Ovary (tissue), 9 donors: ENCODE measurements around the gene CLSTN1. TPM values are rescaled to one million over a fixed set of nuclear protein-coding genes. Genes with fewer than 3 reads are reported as not detected.

Experiments used
- DNase-seq, 5 donors: peaks; one replicate each; pipeline ENCODE4 v3.0.0-alpha.2; 2019 to 2020
- H3K27ac ChIP-seq, 2 donors: fragments of 200-600 bp; one replicate each; pipeline versions ENCODE4 v1.5.1 to v1.8.0; 2019 to 2022
- H3K27me3 ChIP-seq: fragments of 200-600 bp; one replicate; pipeline ENCODE4 v1.8.0; 2022
- H3K36me3 ChIP-seq: fragments of 200-600 bp; sonication (generic); one replicate; pipeline ENCODE4 v1.5.1; 2019
- H3K4me1 ChIP-seq: one replicate; pipeline ENCODE4 v1.8.1; 2013; ENCODE audit warnings: mild to moderate bottlenecking, moderate library complexity; ENCODE audit not compliant: insufficient read depth
- H3K4me3 ChIP-seq: fragments of 200-600 bp; sonication (generic); one replicate; pipeline ENCODE4 v1.5.1; 2017
- H3K9me3 ChIP-seq, 2 donors: fragments of 200-600 bp in 1 of 2; sonication (generic) in 1 of 2; one replicate each; pipeline versions ENCODE4 v1.5.1 to v1.8.1; 2013 to 2019; ENCODE audit warnings: mild to moderate bottlenecking in 1 of 2, moderate library complexity in 1 of 2
- CTCF ChIP-seq, 3 donors: fragments of 450-650 bp in 2 of 3; fragments of 200-600 bp in 1 of 3; IDR thresholded peaks; one replicate each; pipeline versions ENCODE4 v1.5.1 to v1.8.0; 2016 to 2022; ENCODE audit warnings: antibody characterized with exemption in 3 of 3, mild to moderate bottlenecking in 1 of 3
- EP300 ChIP-seq: sonication (generic); formaldehyde crosslinking; IDR thresholded peaks from one replicate; pipeline ENCODE4 v1.6.1; 2017; ENCODE audit warnings: antibody characterized with exemption
- POLR2A ChIP-seq: fragments of 450-650 bp; IDR thresholded peaks from one replicate; pipeline ENCODE4 v1.6.1; 2017; ENCODE audit warnings: antibody characterized with exemption, mild to moderate bottlenecking, moderate library complexity
- WGBS, 3 donors: extraction: QIAGEN DNeasy Blood & Tissue Kit in 1 of 3; methylation state at CpG; one replicate each; pipeline versions ENCODE4 v1.1.5 to v1.1.7; 2013 to 2017; 5-methylcytosine and 5-hydroxymethylcytosine counted together
- intact Hi-C, 4 donors: fragments of 100-400 bp; cut with DNase I; formaldehyde crosslinking; loops; one replicate each; pipeline versions ENCODE4 v1.11.0 to v1.15.1; 2022 to 2023
- polyA plus RNA-seq, 2 donors: library from polyadenylated mRNA; stranded (reverse); fragments of 200-250 nt in 1 of 2; fragments of 350-450 nt in 1 of 2; fragmentation: Illumina TruSeq in 1 of 2; extraction: RNeasy Lipid Tissue Mini Kit (QIAGEN cat#74804) in 1 of 2; gene quantifications; one replicate each; pipeline ENCODE4 v1.2.3, GENCODE V29; 2013 to 2014
- total RNA-seq, 7 donors: library from RNA; depleted of rRNA in 2 of 7; stranded (reverse); fragments of >200 nt in 2 of 7; fragmentation: NEBNext Ultra II Directional in 3 of 7; extraction: Animal tissue kit (Norgen Biotek cat#: 25700) in 3 of 7; gene quantifications; one replicate each; pipeline versions ENCODE4 v1.1.0 to v1.2.4, GENCODE V29; 2016 to 2023
- donor health status: DM: no; HTN: no; CAD: no; lungs with moderate emphysema.
- donor health status: DM: no; HTN: no; CAD: no.
- donor health status: Bipolar disorder and iron deficiency.
- donor health status: DM: yes; HTN: yes; CAD: no.
- donor health status: DM: no; HTN: no; CAD: no.
- donor health status: DM: yes; HTN: yes; CAD: no.

CLSTN1 gene
- total and polyA plus RNA-seq, 9 donors = 70.5 to 145 (median 114) TPM

DNA sequence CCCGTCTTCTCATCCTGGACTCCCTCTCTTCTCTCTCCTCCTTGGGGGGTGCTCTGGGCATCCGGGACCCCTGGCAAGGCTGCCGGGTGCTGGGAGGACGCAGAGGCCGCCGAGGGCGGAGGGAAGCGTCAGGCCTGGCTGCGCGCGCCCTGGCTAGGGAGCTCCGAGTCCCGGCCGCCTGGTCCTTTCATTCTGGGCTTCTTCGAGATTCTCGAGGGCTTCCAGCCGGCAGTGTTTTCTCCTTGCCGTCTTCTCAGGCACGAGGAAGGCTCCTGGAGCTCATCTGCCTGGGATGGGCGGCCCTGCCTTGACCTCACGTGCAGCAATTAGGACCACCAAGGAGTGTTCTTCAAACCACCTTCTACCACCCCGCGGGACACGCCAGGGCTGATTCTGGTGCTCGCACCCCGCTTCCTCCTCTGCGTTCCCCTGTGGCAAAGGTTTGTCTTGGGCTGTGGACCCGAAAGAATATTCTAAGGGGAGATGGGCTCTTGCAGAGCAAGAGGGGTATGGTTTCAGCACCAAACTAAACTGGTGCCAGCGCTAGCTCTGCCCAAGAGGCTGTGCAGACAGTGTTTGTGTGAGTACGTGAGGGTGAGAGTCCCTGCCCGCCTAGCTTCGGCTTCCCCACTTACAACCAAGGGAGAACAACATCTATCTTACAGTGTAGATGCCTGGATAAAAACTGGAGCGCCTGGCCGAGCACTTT is 135.7 kb downstream of the CLSTN1 start:
- Histone ChIP-seq H3K4me1 (peaks cover 4% of the 10 kb centered on the region), H3K4me3 (peak overlapping the region; percentile 47), H3K27me3 (no peaks in the 10 kb centered on the region), H3K9me3 (no peaks in the 10 kb centered on the region), H3K27ac (no peak overlapping the region), H3K36me3 (no peaks in the 10 kb centered on the region)
- DNase-seq = peak; percentile 19 to 56 (median 39)
- 3 to 5% (median 3%) methylated on average over 30 to 34 of the region's 34 CpGs for WGBS, 3 donors
- intact Hi-C loops = loop anchor here in 1 of 4 donors (5.0 kb wide), 1 partner anchor 61 kb away; no protein-coding TSS in a partner anchor
- no peak for TF ChIP-seq POLR2A
- no peak for TF ChIP-seq EP300
- no peak for TF ChIP-seq CTCF (IDR thresholded peaks at IDR 0.05)

DNA sequence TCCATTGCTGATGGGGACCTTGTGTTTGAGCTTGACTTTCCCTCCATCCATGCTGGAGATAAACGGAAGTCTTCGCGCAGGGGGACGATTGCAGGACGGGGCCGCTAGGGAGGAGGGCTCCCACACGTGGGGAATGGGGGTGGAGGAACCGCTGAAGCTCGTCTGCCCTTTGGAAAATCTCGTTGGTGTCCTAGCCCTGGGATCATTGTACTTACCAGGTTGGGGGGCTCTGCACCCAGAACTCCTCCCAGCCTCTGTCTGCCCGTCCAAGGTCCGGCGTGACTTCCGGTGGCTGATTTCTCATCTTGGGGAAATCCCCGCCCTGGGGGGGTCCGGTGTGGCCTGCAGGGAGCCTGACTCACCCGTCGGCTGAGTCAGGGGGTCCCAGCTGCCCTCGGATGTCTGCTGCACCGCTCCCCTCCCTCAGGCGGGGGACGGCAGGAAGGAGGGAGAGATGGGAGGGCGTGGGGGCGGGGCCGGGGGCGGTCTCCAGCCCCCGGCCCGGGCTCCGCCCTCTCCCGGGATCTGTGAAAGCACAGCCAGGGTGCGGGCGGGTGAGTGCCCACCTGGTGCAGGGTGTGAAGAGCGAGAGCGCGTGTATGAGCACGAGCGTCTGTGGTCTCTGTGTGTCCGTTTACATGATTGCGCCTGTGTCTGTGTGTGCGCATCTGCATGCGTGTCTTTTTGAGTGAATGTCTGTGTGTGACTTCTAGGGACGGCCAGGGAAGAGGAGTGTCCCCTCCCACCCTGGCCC is 136.5 kb downstream of the CLSTN1 start:
- no peaks in the 10 kb centered on the region for H3K36me3 ChIP-seq
- no peaks in the 10 kb centered on the region for H3K27me3 ChIP-seq
- DNase-seq = peak; percentile 67 to 75 (median 69)
- H3K4me1 ChIP-seq = peaks cover 4% of the 10 kb centered on the region
- TF ChIP-seq EP300 (no peak), CTCF (IDR thresholded peaks at IDR 0.05) (peak in 1 of 3 donors; percentile 21)
- 0% methylated on average over 39 to 42 of the region's 42 CpGs for WGBS, 3 donors
- peak overlapping the region in 1 of 2 donors; percentile 34 for H3K27ac ChIP-seq
- no peaks in the 10 kb centered on the region for H3K9me3 ChIP-seq
- peak overlapping the region; percentile 47 for H3K4me3 ChIP-seq
- intact Hi-C loops = loop anchor here in 1 of 4 donors (5.0 kb wide), 1 partner anchor 60 kb away; no protein-coding TSS in a partner anchor

- Histone ChIP-seq H3K36me3 (no peaks in the 10 kb centered on the region), H3K4me1 (no peaks in the 10 kb centered on the region), H3K27ac (no peak overlapping the region), H3K9me3 (no peaks in the 10 kb centered on the region), H3K4me3 (no peak overlapping the region), H3K27me3 (no peaks in the 10 kb centered on the region)
- 94 to 100% (median 97%) methylated on average over 1 of the region's 1 CpG for WGBS, 3 donors
- intact Hi-C loops = loop anchor here in 1 of 4 donors (5.0 kb wide), 1 partner anchor 58 kb away; no protein-coding TSS in a partner anchor
- no peak for DNase-seq
- TF ChIP-seq CTCF (IDR thresholded peaks at IDR 0.05) = no peak
- no peak for TF ChIP-seq POLR2A
- TF ChIP-seq EP300 = no peak
Measured at GRCh38 chr1:9684801-9685200, 139.0 kb downstream of the CLSTN1 start.

DNA sequence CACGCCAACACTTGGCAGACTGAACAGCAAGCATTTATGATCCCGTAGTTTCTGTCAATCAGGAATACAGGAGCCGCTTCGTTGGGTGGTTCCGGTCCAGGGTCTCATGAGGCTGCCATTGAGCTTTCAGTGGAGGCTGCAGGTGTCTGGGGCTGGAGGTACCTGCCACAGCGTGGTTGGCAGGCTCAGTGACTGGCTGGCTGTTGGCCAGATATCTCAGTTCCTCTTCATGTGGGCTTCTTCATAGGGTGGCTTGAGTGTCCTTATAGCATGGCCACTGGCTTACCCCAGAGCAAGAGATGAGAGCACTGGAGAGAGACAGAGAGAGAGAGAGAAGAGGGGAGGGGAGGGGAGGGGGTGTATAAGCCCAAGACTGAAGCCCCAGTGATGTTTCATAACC is 142.9 kb downstream of the CLSTN1 start:
- TF ChIP-seq EP300 = no peak
- TF ChIP-seq POLR2A = no peak
- no peak for TF ChIP-seq CTCF (IDR thresholded peaks at IDR 0.05)

More for the DNA sequence above, 142.9 kb downstream of the CLSTN1 start:
- no peaks in the 10 kb centered on the region for H3K4me1 ChIP-seq
- H3K27ac ChIP-seq = no peak overlapping the region
- intact Hi-C loops = no loop called here
- WGBS, 3 donors = 92 to 94% (median 94%) methylated on average over 6 of the region's 6 CpGs
- no peak for DNase-seq
- H3K4me3 ChIP-seq = no peak overlapping the region
- H3K27me3 ChIP-seq = no peaks in the 10 kb centered on the region
- no peaks in the 10 kb centered on the region for H3K36me3 ChIP-seq
- no peaks in the 10 kb centered on the region for H3K9me3 ChIP-seq
